ENCODE data around the gene HTR7.

HTR7 gene

DNA sequence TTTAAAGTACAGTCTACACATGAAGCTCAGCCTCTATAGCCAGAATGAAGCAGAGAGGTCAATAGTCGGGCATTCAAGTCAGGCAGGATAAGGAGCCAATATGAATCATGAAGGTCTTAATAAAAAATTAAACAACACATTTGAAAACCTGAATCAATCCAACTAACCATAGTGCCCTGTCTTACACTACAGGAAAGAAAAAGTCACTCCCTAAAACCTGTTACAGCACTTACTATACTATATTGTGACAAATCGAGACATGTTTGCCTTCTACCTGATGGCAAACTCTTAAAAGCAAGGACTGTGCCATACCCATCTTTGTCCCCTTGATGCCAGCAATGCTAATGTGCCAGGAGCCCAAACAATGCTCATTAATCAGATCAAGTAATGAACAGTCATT lies 117.6 kb downstream of the HTR7 start:
- no peak for DNase-seq (ENCODE audit: low spot score)

DNA sequence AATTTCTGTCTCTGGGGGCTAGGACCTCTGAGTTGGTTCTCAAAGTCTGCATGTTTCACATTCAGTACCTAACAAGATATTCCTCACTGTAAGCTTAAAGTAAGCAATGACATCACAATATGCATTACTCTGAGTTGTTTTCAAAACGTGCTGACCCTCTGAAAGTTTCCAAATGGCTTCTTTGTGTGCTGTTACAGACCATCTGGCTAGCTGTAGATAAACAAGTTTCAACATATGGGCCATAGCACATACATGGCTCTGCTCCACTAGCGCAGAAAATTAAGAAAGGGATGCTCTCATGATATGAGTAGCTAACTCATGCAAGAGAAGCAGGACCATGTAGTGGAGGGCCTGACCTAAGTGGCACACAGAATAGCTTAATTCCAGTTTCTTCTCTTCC lies 119.0 kb downstream of the HTR7 start:
- DNase-seq (ENCODE audit: low spot score): no peak

DNA sequence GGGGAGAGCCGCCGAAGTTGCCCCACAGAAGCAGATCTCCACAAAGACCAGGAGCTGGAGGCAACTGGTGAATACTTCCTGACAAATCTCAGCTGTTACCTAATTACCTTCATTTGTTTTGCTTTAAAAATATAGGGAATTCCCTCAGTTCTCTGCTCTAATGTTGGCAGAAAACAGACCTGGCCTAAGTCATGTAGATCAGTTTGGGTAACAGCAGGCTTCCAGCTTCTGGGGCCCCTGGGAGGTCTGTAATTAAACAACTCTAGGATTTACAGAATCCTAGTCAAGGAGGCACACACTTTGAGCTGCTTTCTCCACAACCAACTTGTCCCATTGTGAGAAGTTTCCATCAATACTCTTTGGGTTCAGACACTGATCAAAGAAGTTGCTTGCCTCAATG lies 123.4 kb downstream of the HTR7 start:
- DNase-seq (ENCODE audit: low spot score): no peak

DNA sequence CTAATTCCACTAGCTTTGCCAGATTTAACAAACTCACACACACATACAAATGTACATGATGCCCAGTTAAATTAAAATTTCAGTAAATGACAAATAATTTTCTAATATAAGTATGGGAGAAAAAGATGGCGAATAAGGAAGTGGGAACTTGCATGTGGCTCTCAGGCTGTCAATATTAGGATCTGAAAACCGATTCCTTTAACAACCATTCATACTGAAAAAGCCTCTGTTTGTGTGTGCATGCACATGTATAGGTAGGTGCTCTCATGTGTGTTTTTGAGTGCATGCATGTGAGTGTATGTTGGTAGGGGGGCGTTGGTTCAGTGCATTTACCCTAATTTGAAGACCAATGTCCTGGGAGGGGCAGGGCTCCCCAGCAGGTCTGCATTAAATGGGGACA lies 125.3 kb downstream of the HTR7 start:
- DNase-seq (ENCODE audit: low spot score): no peak

DNA sequence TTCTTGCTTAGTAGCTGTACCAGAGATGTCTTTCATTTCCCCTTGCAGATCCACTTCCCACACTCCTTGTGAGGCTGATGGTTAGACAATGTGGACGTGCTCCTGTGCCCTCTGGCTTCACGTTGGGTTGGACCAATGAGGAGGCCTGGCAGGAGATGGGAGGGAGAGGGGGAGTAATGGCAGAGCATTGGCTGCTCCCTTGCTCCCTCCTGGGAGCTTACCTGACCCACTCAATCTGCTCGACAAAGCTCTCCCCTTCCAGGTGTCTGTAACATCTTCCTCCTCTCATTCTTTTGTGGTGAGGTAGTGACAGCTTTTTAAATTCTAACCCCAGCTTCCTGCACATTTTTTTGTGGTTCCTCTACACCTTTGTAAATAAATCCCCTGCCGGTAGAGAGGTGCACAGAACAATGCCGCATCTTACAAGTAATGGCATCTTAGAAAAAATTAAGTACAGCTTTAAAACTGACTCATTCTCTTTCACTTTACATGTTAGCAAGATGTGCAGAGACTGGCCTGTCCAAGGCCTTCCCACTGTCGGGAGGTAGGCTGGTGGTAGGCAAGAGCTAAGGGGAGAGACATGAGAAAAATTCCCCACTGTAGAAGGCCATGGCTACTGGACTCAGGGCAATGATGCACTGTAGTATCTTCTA lies 134.3 kb downstream of the HTR7 start:
- DNase-seq (ENCODE audit: low spot score): no peak

DNA sequence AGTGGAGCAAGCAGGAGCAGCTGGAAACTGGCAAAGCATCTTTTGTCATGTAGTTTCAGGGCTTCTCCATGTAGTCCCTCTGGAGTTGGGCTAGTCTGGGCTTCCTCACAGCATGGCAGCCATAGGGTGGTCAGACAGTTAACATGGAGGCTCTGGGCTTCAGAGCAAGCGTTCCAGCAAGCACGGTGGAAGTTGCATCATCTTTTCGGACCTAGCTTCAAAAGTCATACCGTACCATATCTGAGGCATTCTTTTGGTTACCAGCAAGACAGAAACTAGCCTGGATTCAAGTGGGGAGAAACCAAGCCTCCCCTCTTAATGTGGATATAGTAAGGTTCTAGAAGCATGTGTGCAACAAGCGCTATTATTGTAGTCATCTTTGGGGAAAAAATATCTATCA lies 135.0 kb downstream of the HTR7 start:
- DNase-seq (ENCODE audit: low spot score): no peak

DNA sequence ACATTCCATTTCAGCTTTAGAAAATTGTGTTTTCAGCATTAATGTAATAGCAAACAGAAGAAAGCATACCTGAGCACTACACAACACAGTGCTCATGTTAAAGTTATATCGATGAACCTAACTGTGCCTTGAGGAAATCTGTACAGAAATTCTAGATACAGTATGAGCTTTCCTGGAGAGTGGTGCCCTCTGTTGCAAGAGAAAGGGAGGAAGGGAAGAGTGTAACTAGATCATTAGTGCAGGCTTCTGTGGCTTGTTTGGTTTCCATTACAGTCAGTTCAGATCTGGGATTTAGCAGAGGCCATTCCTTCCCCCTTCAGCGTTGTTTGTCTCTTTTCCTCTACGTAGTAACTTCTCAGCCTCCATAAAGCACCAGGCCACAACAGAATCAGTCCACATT lies 139.7 kb downstream of the HTR7 start:
- no peak for DNase-seq (ENCODE audit: low spot score)

DNA sequence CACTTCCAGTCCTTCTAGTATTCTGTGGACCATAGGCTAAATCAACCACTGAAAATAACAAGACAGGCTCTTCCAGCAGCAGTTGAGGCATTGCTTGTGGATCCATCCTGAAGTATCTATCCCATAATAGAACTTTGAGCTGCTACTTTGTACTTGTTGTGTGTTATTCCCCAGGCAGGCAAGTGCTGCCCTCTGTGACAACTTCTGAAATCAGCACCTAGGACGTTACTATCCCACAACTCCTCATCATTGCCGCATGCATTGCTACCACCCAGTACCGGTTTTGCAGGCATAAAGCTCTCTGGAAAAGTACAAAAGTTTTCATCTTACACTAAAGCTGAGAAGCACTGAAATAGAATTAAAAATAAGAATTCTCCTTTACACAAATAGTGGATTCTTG lies 145.3 kb downstream of the HTR7 start:
- no peak for DNase-seq (ENCODE audit: low spot score)

DNA sequence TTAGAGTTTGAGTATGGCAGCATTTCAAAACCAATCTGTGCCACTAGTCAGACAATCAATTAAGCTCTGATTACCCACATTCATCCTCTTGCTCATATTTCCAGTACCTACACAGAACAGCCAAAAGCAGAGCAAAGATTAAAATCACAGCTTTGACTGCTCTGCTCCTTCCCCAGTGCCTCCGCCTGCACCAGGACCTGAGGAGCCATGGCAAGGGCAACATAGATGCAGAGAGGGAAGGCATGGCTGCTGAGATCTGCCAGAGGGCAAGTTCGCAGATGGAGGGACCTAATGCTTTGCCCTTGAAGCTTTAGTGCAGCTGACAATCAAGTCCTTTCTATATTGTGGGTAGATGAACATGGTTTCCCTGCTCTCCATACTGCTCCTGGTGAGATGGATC lies 148.1 kb downstream of the HTR7 start:
- DNase-seq (ENCODE audit: low spot score): no peak

DNA sequence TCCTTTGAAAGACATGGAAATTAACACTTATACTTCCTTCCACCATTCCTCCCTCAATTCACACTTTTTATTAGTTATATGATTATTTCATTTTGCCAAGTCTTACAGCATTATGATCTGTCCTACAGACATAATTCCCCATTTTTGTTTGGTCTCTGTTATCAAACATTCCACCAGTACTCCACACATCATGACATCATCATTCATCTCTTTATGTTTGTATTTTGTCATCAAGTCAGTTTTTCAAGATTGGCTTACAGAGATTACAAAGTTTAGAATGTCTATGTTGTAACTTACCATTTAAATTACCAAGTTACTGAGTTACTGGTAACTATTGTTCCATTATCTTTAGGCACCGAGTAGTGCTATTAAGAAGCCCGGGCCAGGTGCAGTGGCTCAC lies 150.2 kb downstream of the HTR7 start:
- no peak for DNase-seq (ENCODE audit: low spot score)

DNA sequence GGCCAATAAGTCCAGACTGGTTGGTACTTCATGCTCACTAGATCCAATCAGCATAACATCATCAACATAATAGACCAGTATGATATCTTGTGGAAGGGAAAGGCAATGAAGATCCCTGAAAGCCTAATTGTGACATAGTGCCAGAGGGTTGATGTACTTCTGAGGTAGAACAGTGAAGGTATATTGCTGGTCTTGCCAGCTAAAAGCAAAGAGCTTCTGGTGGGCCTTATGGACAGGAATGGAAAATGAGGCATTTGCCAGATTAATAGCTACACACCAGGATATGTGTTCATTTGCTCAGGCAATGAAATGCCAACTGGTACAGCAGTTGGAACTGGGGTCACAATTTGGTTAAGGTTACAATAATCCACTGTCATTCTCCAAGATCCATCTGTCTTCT lies 156.4 kb downstream of the HTR7 start:
- no peak for DNase-seq (ENCODE audit: low spot score)

DNA sequence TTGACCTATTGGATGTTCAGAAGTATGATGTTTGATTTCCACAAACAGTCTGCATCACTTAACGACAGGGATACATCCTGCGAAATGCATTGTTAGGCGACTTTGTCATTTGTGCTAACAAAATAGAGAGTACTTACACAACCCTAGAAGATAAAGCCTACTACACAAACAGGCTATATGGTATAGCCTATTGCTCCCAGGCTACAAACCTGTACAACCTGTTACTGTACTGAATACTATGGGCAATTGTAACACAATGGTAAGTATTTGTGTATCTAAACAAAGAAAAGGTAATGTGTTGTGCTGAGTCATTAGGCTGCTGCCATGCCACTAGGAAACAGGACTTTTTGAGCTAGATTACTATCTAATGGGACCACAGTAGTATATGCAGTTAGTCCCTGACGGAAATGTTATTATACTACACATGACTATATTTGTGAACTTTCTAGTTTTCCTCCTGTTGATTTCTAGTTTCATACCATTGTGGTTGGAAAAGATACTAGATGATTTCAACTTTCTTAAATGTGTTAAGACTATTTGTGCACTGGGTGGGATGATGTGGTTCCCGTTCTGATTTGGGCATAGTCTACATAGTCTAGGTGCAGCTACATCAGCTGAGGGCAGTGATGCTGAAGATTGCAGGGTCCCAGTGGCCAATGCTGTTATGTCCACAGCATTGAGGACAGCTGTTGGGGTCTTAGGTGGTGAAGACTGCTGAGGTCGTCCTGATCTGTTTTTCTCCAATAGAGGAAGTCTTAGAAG lies 161.7 kb downstream of the HTR7 start:
- DNase-seq (ENCODE audit: low spot score): no peak
